Fibroblast of lung (primary cell): ENCODE results near the gene PIM2.

ENCODE experiments used
- CTCF ChIP-seq, 2 donors: IDR thresholded peaks in 1 of 2; conservative IDR thresholded peaks in 1 of 2; 1 replicate in 1 of 2; 2 replicates in 1 of 2; pipeline ENCODE4 v1.5.1; 2011 to 2012; ENCODE audit warnings: low read length in 2 of 2, control low read depth in 1 of 2, inconsistent platforms in 1 of 2, low read depth in 1 of 2, mild to moderate bottlenecking in 1 of 2
- EZH2 ChIP-seq: IDR thresholded peaks from 2 replicates; pipeline ENCODE4 v1.5.1; 2012; ENCODE audit warnings: low read length, control low read depth, mild to moderate bottlenecking; ENCODE audit errors: missing control alignments

- TF ChIP-seq EZH2: no peak
- no peak for TF ChIP-seq CTCF (conservative IDR thresholded peaks at IDR 0.05 in 1 of 2, IDR thresholded peaks at IDR 0.05 in 1 of 2; ENCODE audit: low read depth in 1 of 2, low read length in 2 of 2)
Observed at GRCh38 chrX:48961585-48962091, 42.8 kb upstream of the PIM2 start.
